ENCODE results near the gene CCDC12.

- TF ChIP-seq CTCF (conservative IDR thresholded peaks at IDR 0.05; ENCODE audit: low read depth, low read length) (no peak), EZH2 (IDR thresholded peaks at IDR 0.05; ENCODE audit: low read length, unreplicated experiment) (no peak)
Observed at GRCh38 chr3:47001731-47002170, 25.2 kb upstream of the CCDC12 start.
